K562 (cell line): ENCODE data around the gene ATP2B1. TPM values are rescaled to one million over a fixed set of nuclear protein-coding genes. Genes with fewer than 3 reads are reported as not detected.

Source experiments
- ADNP ChIP-seq: fragments of 200-800 bp; sonication (Bioruptor generic); IDR thresholded peaks from 2 replicates; pipeline ENCODE4 v1.6.1; 2016; ENCODE audit warnings: missing genetic modification characterization, missing compliant biosample characterization
- CCAR2 ChIP-seq: fragments of 200-400 bp; formaldehyde crosslinking; IDR thresholded peaks from 2 replicates; pipeline ENCODE4 v1.6.1; 2017; ENCODE audit warnings: mild to moderate bottlenecking, low read depth, low read length
- DIDO1 ChIP-seq: fragments of 450-650 bp; IDR thresholded peaks from 2 replicates; pipeline ENCODE4 v1.6.1; 2016; ENCODE audit warnings: low read depth, missing biosample characterization, missing genetic modification characterization
- FIP1L1 ChIP-seq: fragments of 200-400 bp; formaldehyde crosslinking; IDR thresholded peaks from 2 replicates; pipeline ENCODE4 v1.6.1; 2018; ENCODE audit warnings: mild to moderate bottlenecking, low read depth, low read length; ENCODE audit not compliant: poor library complexity, severe bottlenecking
- FOSL1 ChIP-seq: fragments of 200-800 bp; sonication (Bioruptor generic); conservative IDR thresholded peaks from 2 replicates; pipeline ENCODE4 v1.6.1; 2016; ENCODE audit warnings: missing genetic modification characterization, missing compliant biosample characterization
- NFATC3 ChIP-seq: fragments of 450-650 bp; IDR thresholded peaks from 2 replicates; pipeline ENCODE4 v1.6.1; 2017; ENCODE audit warnings: mild to moderate bottlenecking
- RREB1 ChIP-seq: fragments of 250-450 bp; sonication (Bioruptor Pico); IDR thresholded peaks from 2 replicates; pipeline ENCODE4 v1.4.0; 2020
- SRF ChIP-seq, 2 experiments: fragments of 250-450, 450-650 bp in 1 of 2; sonication (Bioruptor Pico) in 1 of 2; sonication (generic) in 1 of 2; formaldehyde crosslinking; IDR thresholded peaks; 2 replicates each; pipeline versions ENCODE4 v1.5.0 to v1.5.1; 2020 to 2022; ENCODE audit warnings: mild to moderate bottlenecking in 1 of 2, missing genetic modification reagents in 1 of 2
- ZNF239 ChIP-seq: fragments of 250-450 bp; sonication (Bioruptor Pico); IDR thresholded peaks from 2 replicates; pipeline ENCODE4 v1.4.0; 2020; ENCODE audit warnings: mild to moderate bottlenecking
- ZNF318 ChIP-seq, 2 experiments: fragments of 450-650 bp; IDR thresholded peaks; 2 replicates each; pipeline ENCODE4 v1.6.1; 2016; ENCODE audit warnings: mild to moderate bottlenecking in 2 of 2, borderline replicate concordance in 1 of 2, low read depth in 1 of 2, moderate library complexity in 1 of 2
- ZNF76 ChIP-seq: fragments of 250-450 bp; sonication (Bioruptor Pico); IDR thresholded peaks from 2 replicates; pipeline ENCODE4 v1.4.0; 2020; ENCODE audit warnings: mild to moderate bottlenecking, moderate library complexity, borderline replicate concordance
- polyA plus RNA-seq, 8 experiments: library from polyadenylated mRNA; depleted of rRNA in 4 of 8; stranded (reverse) in 5 of 8; unstranded in 3 of 8; fragments of >200 nt; fragmentation: Nextera tagmentation in 2 of 8; fragmentation: Illumina TruSeq in 1 of 8; extraction: Ambion mirVana in 2 of 8; extraction: Trizol in 1 of 8; gene quantifications; 2 replicates each; pipeline versions ENCODE4 v1.2.1 to v1.2.3, GENCODE V29; 2011 to 2014; ENCODE audit warnings: inconsistent platforms in 1 of 8, missing spikeins in 1 of 8
- total RNA-seq, 7 experiments: library from RNA; depleted of rRNA in 6 of 7; stranded (reverse); fragments of >200 nt in 6 of 7; fragmentation: Illumina TruSeq in 2 of 7; extraction: Trizol in 2 of 7; gene quantifications; 2 replicates each; pipeline versions ENCODE4 v1.2.1 to v1.2.3, GENCODE V29; 2011 to 2021; ENCODE audit warnings: low replicate concordance in 1 of 7

The ATP2B1 gene
- total and polyA plus RNA-seq, 9 of the 15 experiments (the other 6 are each of a cell fraction or from before 2014, with no cell fraction given), result 8.6 to 39.0 (median 27.8) TPM

- TF ChIP-seq RREB1 (CRISPR knock-in tag) (no peak), FIP1L1 (no peak), ZNF239 (CRISPR knock-in tag) (no peak), ZNF76 (CRISPR knock-in tag) (no peak), ADNP (tag) (no peak; the same call in 1 of the 2 replicates), CCAR2 (no peak), NFATC3 (no peak), SRF (CRISPR knock-in tag; IDR thresholded peaks at IDR 0.05) (no peak), ZNF318 (IDR thresholded peaks at IDR 0.05; ENCODE audit: borderline replicate concordance in 1 of 2, low read depth in 1 of 2) (no peak), FOSL1 (tag) (peak; percentile 95), DIDO1 (tag) (no peak)
Measured at GRCh38 chr12:89663577-89664357, 44.9 kb downstream of the ATP2B1 start (continued).
